Mesenchymal stem cell (in vitro differentiated cells and primary cell): ENCODE results near the gene IL17REL.

Experiments
- DNase-seq: peaks from one replicate; pipeline ENCODE4 v3.0.0-alpha.2; 2013
- H2AFZ ChIP-seq: one replicate; pipeline ENCODE4 v1.6.1; 2013; ENCODE audit warnings: low read depth, mild to moderate bottlenecking, control low read depth, inconsistent platforms, low read length, moderate library complexity
- H2AK5ac ChIP-seq: 2 replicates; pipeline ENCODE4 v1.6.1; 2013; ENCODE audit warnings: low read length, moderate library complexity, mild to moderate bottlenecking, inconsistent platforms; ENCODE audit not compliant: severe bottlenecking
- H2BK120ac ChIP-seq: one replicate; pipeline ENCODE4 v1.6.1; 2013; ENCODE audit warnings: low read depth, mild to moderate bottlenecking, inconsistent platforms, low read length, moderate library complexity
- H2BK12ac ChIP-seq, 2 experiments: one replicate each; pipeline ENCODE4 v1.6.1; 2013; ENCODE audit warnings: inconsistent platforms in 2 of 2, low read length in 2 of 2, mild to moderate bottlenecking in 2 of 2, moderate library complexity in 2 of 2, control low read depth in 1 of 2
- H2BK15ac ChIP-seq: one replicate; pipeline ENCODE4 v1.6.1; 2013; ENCODE audit warnings: mild to moderate bottlenecking, low read depth, inconsistent platforms; ENCODE audit not compliant: poor library complexity, severe bottlenecking
- H2BK5ac ChIP-seq: 2 replicates; pipeline ENCODE4 v1.6.1; 2013; ENCODE audit warnings: low read depth, mild to moderate bottlenecking, low read length, control low read depth, inconsistent platforms; ENCODE audit not compliant: poor library complexity, severe bottlenecking
- H3K14ac ChIP-seq, 2 experiments: one replicate each; pipeline ENCODE4 v1.6.1; 2013; ENCODE audit warnings: inconsistent platforms in 2 of 2, low read length in 2 of 2, control low read depth in 1 of 2, mild to moderate bottlenecking in 1 of 2, moderate library complexity in 1 of 2
- H3K18ac ChIP-seq, 2 experiments: one replicate each; pipeline ENCODE4 v1.6.1; 2013; ENCODE audit warnings: inconsistent platforms in 2 of 2, low read length in 2 of 2, control low read depth in 1 of 2, low read depth in 1 of 2, mild to moderate bottlenecking in 1 of 2
- H3K23ac ChIP-seq, 2 experiments: one replicate each; pipeline ENCODE4 v1.6.1; 2013; ENCODE audit warnings: inconsistent platforms in 2 of 2, low read length in 2 of 2, mild to moderate bottlenecking in 2 of 2, moderate library complexity in 2 of 2, control low read depth in 1 of 2
- H3K27ac ChIP-seq: 2 replicates; pipeline ENCODE4 v1.5.1; 2013; ENCODE audit warnings: mild to moderate bottlenecking, moderate library complexity, low read length, control low read depth, inconsistent platforms; ENCODE audit not compliant: poor library complexity, severe bottlenecking
- H3K27me3 ChIP-seq, 2 experiments: 2 replicates each; pipeline versions ENCODE4 v1.6.1 to v1.7.0; 2013; ENCODE audit warnings: low read length in 2 of 2, mild to moderate bottlenecking in 2 of 2, moderate library complexity in 2 of 2, control low read depth in 1 of 2, inconsistent platforms in 1 of 2; ENCODE audit not compliant: control insufficient read depth in 1 of 2, insufficient read depth in 1 of 2
- H3K36me3 ChIP-seq, 2 experiments: 2 replicates each; pipeline versions ENCODE4 v1.6.1 to v1.7.0; 2013; ENCODE audit warnings: low read length in 2 of 2, control low read depth in 1 of 2, inconsistent platforms in 1 of 2, low read depth in 1 of 2, mild to moderate bottlenecking in 1 of 2; ENCODE audit not compliant: insufficient read depth in 2 of 2, control insufficient read depth in 1 of 2
- H3K4ac ChIP-seq, 2 experiments: one replicate each; pipeline ENCODE4 v1.6.1; 2013; ENCODE audit warnings: inconsistent platforms in 2 of 2, low read length in 2 of 2, mild to moderate bottlenecking in 2 of 2, moderate library complexity in 2 of 2, control low read depth in 1 of 2, low read depth in 1 of 2
- H3K4me1 ChIP-seq: 2 replicates; pipeline ENCODE4 v1.6.1; 2013; ENCODE audit warnings: low read depth, low read length, control low read depth; ENCODE audit not compliant: control insufficient read depth, insufficient read depth
- H3K4me2 ChIP-seq: 2 replicates; pipeline ENCODE4 v1.6.1; 2013; ENCODE audit warnings: low read length, mild to moderate bottlenecking, inconsistent platforms; ENCODE audit not compliant: poor library complexity, severe bottlenecking
- H3K4me3 ChIP-seq, 2 experiments: 2 replicates each; pipeline versions ENCODE4 v1.5.1 to v1.7.0; 2013; ENCODE audit warnings: low read length in 2 of 2, mild to moderate bottlenecking in 2 of 2, control low read depth in 1 of 2, low read depth in 1 of 2; ENCODE audit not compliant: insufficient read depth in 1 of 2
- H3K79me1 ChIP-seq: replicated peaks from 2 replicates; pipeline ENCODE4 v1.6.1; 2013; ENCODE audit warnings: mild to moderate bottlenecking, control low read depth, low read length, inconsistent platforms; ENCODE audit not compliant: poor library complexity, severe bottlenecking
- H3K9ac ChIP-seq: 2 replicates; pipeline ENCODE4 v1.7.0; 2013; ENCODE audit warnings: mild to moderate bottlenecking, low read length, moderate library complexity
- H3K9me3 ChIP-seq: 2 replicates; pipeline ENCODE4 v1.7.0; 2013; ENCODE audit warnings: mild to moderate bottlenecking, low read length; ENCODE audit not compliant: control insufficient read depth
- H4K8ac ChIP-seq: one replicate; pipeline ENCODE4 v1.6.1; 2013; ENCODE audit warnings: inconsistent platforms, mild to moderate bottlenecking, low read length, moderate library complexity
- H4K91ac ChIP-seq: one replicate; pipeline ENCODE4 v1.6.1; 2013; ENCODE audit warnings: mild to moderate bottlenecking, low read length, inconsistent platforms
- WGBS: methylation state at CpG from one replicate; pipeline ENCODE4 v1.1.7; 2013; ENCODE audit warnings: mixed read lengths; 5-methylcytosine and 5-hydroxymethylcytosine counted together

Gene IL17REL

DNA sequence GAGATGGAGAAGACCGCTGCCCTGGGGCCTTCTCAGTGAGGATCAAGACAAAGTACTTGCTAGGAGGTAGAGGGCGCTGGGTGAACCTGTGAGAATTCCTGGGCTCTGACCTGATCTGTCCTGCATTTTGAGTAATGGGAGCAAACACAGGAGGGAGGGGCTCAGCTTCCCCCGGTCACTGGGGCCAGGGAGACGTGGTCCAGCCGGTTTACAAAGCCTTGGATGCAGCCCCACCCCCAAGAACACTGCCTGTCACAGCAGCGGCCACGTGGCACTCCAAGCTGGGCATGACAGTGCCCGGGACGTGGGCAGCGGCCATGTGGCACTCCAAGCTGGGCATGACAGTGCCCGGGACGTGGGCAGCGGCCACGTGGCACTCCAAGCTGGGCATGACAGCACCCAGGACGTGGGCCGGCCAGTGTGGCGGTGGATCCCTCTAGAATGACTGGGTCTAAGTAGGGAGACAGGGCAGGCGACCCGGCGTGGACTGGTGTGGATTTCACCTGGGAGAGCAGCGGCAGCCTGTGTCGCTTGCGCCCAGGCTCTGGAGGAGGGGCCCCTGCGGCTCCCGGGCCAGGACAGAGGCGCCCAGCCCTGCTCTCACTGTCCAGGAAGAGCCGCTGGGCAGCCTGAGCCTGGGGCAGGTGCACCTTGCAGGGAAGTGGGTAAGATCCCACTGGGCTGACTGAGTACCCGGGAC, 48.0 kb upstream of the IL17REL start:
- Histone ChIP-seq H4K91ac (no peak overlapping the region), H3K4me3 (no peak overlapping the region), H3K9ac (no peak overlapping the region), H3K4me1 (peaks cover 14% of the 10 kb centered on the region), H2AFZ (no peak overlapping the region), H3K27me3 (peaks cover 43 to 60% of the 10 kb centered on the region in 2 experiments), H3K4me2 (no peak overlapping the region), H3K4ac (no peak overlapping the region), H2AK5ac (no peak overlapping the region), H4K8ac (no peak overlapping the region), H3K36me3 (no peaks in the 10 kb centered on the region), H3K23ac (no peak overlapping the region), H2BK12ac (peak overlapping the region in 1 of 2 experiments; percentile 68), H3K18ac (peak overlapping the region in 1 of 2 experiments; percentile 21), H2BK15ac (peak overlapping the region; percentile 36), H3K9me3 (no peaks in the 10 kb centered on the region), H3K14ac (peak overlapping the region in 1 of 2 experiments; percentile 26), H3K27ac (no peak overlapping the region), H2BK120ac (no peak overlapping the region), H2BK5ac (no peak overlapping the region), H3K79me1 (no peaks in the 10 kb centered on the region)
- DNase-seq: no peak
- WGBS: 87% methylated on average over 28 of the region's 28 CpGs

DNA sequence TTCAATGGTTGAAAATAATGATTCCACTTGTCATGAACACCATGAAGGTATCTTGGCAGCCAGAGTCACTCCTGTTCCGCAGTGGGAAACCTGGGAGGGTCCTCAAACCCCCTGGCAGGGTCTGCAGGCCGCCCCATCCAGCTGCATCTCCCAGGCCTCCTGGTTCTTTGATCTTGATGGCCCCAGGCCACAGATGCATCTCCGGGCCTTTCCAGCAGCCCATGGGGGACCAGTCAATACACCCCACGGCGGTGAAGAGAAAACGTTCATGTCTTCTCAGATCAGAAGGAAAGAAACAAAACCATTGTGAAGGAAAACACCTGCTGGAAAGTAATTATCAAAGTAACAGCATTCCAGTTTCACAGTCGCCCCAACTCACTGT, 47.3 kb upstream of the IL17REL start:
- Histone ChIP-seq H4K91ac (no peak overlapping the region), H3K18ac (peak overlapping the region in 1 of 2 experiments; percentile 11), H3K4me1 (peaks cover 14% of the 10 kb centered on the region), H2BK5ac (no peak overlapping the region), H3K4me2 (no peak overlapping the region), H2AK5ac (no peak overlapping the region), H2BK15ac (no peak overlapping the region), H3K14ac (no peak overlapping the region), H4K8ac (no peak overlapping the region), H2BK120ac (no peak overlapping the region), H3K9ac (no peak overlapping the region), H3K27me3 (peaks cover 40 to 60% of the 10 kb centered on the region in 2 experiments), H3K9me3 (no peaks in the 10 kb centered on the region), H3K27ac (no peak overlapping the region), H3K4me3 (no peak overlapping the region), H3K36me3 (no peaks in the 10 kb centered on the region), H2AFZ (no peak overlapping the region), H3K79me1 (no peaks in the 10 kb centered on the region), H2BK12ac (no peak overlapping the region), H3K23ac (no peak overlapping the region), H3K4ac (no peak overlapping the region)
- 81% methylated on average over 7 of the region's 7 CpGs for WGBS
- no peak for DNase-seq

DNA sequence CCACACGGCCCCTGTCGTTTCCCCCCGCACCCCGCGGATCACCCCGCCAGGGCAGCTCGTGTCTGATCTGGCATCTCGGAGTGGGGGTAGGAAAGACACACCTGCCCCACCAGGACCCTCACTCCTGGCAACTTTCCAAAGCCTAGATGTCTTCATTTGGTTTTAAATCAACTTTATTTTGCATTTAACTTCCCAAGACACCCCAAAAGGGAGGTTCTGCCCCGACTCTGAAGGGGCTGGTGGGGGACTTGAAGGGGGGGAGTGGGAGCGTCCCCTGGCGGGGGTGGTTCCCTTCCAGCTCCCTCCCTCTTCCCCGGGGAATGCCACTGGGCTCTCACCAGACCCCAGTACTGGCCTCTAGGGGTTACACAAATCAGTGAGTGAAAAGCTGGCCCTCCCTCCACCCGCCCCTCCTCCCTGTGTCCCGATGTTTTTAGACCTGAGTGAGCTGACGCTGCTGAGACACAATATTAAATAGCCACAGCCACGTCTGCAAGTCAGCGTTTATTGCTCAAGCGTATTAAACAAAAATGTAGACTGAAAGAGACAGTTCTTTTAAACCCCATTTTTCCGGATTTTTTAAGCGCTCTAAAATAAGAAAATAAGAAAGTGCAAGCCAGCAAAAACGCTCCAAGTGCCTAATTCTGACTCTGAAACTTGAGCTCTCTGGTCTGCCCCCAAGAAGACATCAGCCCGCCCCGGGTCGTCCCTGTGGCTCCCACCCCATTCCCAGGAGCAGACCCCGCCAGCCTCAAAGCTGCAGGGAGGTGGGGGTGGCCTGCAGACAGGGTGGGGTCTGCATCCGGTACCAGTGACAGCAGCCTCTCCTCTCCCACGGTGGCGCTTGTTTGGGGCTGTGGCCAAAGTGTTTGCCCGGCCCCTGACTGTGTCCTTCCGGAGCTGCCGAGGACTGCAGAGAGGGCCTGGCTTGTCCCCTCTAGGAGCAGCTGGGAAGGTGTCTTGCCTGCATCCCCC, 46.6 kb upstream of the IL17REL start:
- WGBS: 5% methylated on average over 31 of the region's 31 CpGs

More for the DNA sequence above, 46.6 kb upstream of the IL17REL start:
- Histone ChIP-seq H4K91ac (peak overlapping the region; percentile 66), H3K27me3 (peaks cover 36 to 58% of the 10 kb centered on the region in 2 experiments), H3K79me1 (no peaks in the 10 kb centered on the region), H2BK5ac (no peak overlapping the region), H3K9me3 (peaks cover 1% of the 10 kb centered on the region), H3K4me3 (no peak overlapping the region), H2BK120ac (no peak overlapping the region), H2BK15ac (no peak overlapping the region), H2BK12ac (no peak overlapping the region), H3K36me3 (no peaks in the 10 kb centered on the region), H3K4me2 (peak overlapping the region; percentile 49), H3K14ac (peak overlapping the region in 1 of 2 experiments; percentile 20), H3K23ac (no peak overlapping the region), H3K4me1 (peaks cover 12% of the 10 kb centered on the region), H3K18ac (peak overlapping the region in 1 of 2 experiments; percentile 69), H3K4ac (no peak overlapping the region), H2AFZ (no peak overlapping the region), H3K9ac (no peak overlapping the region), H4K8ac (peak overlapping the region; percentile 50), H2AK5ac (no peak overlapping the region), H3K27ac (no peak overlapping the region)
- DNase-seq: peak; percentile 61
